COLO668 (cell line): ENCODE measurements around the gene CREBBP.

Experiments
- DNase-seq: peaks from one replicate; lab custom pipeline; 2025; ENCODE audit not compliant: unreplicated experiment; lab: John Stamatoyannopoulos, UW

CREBBP gene

DNA sequence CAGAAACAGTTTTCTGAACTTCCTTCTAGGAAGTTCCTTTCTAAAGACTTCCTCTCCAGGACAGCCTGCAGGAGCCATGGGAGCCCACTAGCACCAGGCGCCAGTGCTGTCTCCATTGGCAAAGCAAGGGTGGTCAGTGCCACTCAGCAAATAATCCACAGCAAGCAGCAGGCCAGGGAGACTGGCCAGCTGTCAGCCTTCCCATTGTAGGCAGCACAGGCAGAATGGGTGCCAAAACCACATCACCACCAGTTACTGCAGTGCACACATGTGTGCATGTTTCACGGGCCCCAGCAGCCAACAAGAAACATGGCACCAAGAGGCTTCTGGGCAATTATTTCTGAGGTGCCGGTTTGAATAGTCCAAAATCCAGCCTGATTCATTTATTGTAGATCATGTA, 199.3 kb downstream of the CREBBP start:
- no peak for DNase-seq

DNA sequence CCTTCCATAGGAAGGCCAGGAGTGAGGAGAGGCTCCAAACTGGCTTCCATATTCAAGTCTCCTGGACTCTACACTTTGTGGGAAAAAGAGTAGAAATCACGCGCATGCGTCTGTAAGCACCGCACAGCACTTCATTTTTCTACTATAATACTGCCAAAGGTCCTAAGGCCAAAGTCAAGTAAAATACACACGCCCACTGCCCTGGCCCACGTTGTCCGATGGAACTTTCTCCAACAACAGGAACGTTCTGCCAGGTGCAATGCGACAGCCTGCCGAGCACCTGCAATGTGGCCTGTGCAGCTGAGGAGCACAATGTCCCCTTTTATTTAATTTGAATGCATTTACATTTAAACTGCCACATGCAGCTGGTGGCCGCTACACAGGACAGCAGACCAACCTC, 202.5 kb downstream of the CREBBP start:
- DNase-seq = no peak

DNA sequence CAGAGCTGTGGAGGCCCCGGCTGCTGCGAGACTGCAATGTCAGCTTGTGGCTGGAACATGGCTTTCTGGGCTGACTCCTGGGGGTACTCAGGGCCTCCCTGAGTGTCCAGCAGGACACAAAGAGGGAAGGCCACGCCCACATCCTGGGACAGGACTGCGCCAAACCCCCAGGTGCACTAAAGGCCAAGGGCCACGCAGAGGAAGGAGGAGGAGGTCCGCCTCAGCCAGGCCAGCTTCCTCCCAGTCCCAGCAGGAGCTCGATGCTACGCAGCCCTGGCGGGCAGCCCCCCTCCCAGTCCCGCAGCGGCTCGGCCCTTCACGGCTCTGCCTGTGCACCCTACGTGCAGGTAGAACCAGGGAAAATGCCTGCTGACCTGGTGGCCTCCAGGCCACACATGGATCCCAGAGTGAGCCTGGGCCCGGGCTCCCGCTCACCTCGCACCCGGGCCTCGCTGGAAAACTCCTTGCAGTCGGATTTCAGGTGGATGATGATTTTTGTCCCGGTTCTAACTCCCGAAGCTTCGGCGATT, 204.8 kb downstream of the CREBBP start:
- no peak for DNase-seq
